Heart left ventricle (tissue), 16 donors: ENCODE measurements around the gene IRX4. TPM values are rescaled to one million over a fixed set of nuclear protein-coding genes. Genes with fewer than 3 reads are reported as not detected.

Experiments
- ATAC-seq, 4 donors: fragments of 200-7000 bp; cut with Tn5 transposase; one replicate each; pipeline ENCODE4 v1.9.1; 2020 to 2022; ENCODE audit warnings: moderate library complexity in 4 of 4, mild to moderate bottlenecking in 3 of 4, moderate number of reproducible peaks in 1 of 4
- DNase-seq, 5 donors: peaks; one replicate each; pipeline ENCODE4 v3.0.0-alpha.2; 2020
- H3K27ac ChIP-seq, 12 donors: fragments of 200-600 bp; sonication (generic) in 4 of 12; one replicate each; pipeline versions ENCODE4 v1.5.0 to v1.8.0; 2016 to 2022; ENCODE audit warnings: mild to moderate bottlenecking in 2 of 12
- H3K27me3 ChIP-seq, 9 donors: fragments of 200-600 bp; sonication (generic) in 2 of 9; one replicate each; pipeline versions ENCODE4 v1.5.1 to v1.8.0; 2016 to 2022; ENCODE audit warnings: mild to moderate bottlenecking in 3 of 9
- H3K36me3 ChIP-seq, 9 donors: fragments of 200-600 bp; sonication (generic) in 2 of 9; one replicate each; pipeline versions ENCODE4 v1.5.0 to v1.8.0; 2018 to 2022; ENCODE audit warnings: mild to moderate bottlenecking in 2 of 9
- H3K4me1 ChIP-seq, 12 donors: fragments of 200-600 bp; sonication (generic) in 4 of 12; one replicate each; pipeline versions ENCODE4 v1.5.0 to v1.8.0; 2016 to 2022; ENCODE audit warnings: mild to moderate bottlenecking in 3 of 12
- H3K4me3 ChIP-seq, 12 donors: fragments of 200-600 bp; sonication (generic) in 4 of 12; one replicate each; pipeline versions ENCODE4 v1.5.0 to v1.8.0; 2017 to 2022; ENCODE audit warnings: mild to moderate bottlenecking in 9 of 12, moderate library complexity in 4 of 12
- H3K9me3 ChIP-seq, 12 donors: fragments of 200-600 bp; sonication (generic) in 4 of 12; one replicate each; pipeline versions ENCODE4 v1.5.0 to v1.8.0; 2016 to 2022; ENCODE audit warnings: mild to moderate bottlenecking in 1 of 12
- CTCF ChIP-seq, 12 donors: fragments of 200-600 bp; sonication (generic) in 4 of 12; IDR thresholded peaks; one replicate each; pipeline versions ENCODE4 v1.5.0 to v1.8.0; 2018 to 2022; ENCODE audit warnings: antibody characterized with exemption in 12 of 12, mild to moderate bottlenecking in 5 of 12
- POLR2A ChIP-seq, 2 donors: fragments of 450-650 bp; IDR thresholded peaks; one replicate each; pipeline ENCODE4 v1.6.1; 2017; ENCODE audit warnings: antibody characterized with exemption in 2 of 2, mild to moderate bottlenecking in 2 of 2, moderate library complexity in 2 of 2
- WGBS, 4 donors: extraction: QIAGEN DNeasy Blood & Tissue Kit in 2 of 4; methylation state at CpG; one replicate each; pipeline versions ENCODE4 v1.1.5 to v1.1.7; 2013 to 2018; 5-methylcytosine and 5-hydroxymethylcytosine counted together
- intact Hi-C, 10 donors: fragments of 100-400 bp; cut with DNase I; formaldehyde crosslinking; loops; one replicate each; pipeline versions ENCODE4 v1.11.1 to v1.14.2; 2022
- polyA plus RNA-seq, 2 donors: library from polyadenylated mRNA; stranded (reverse); fragments of 200-250 nt; gene quantifications; one replicate each; pipeline ENCODE4 v1.2.3, GENCODE V29; 2013
- total RNA-seq, 9 donors: library from RNA; depleted of rRNA in 2 of 9; stranded (reverse); fragments of >200 nt in 2 of 9; fragmentation: NEBNext Ultra II Directional in 3 of 9; extraction: Animal tissue kit (Norgen Biotek cat#: 25700) in 3 of 9; gene quantifications; one replicate each; pipeline versions ENCODE4 v1.1.0 to v1.2.4, GENCODE V29; 2016 to 2023
- donor health status: ischemic (EF 13 %, LVEDD 7.1; RV severe dilation, severe dysfunction).
- donor health status: healthy with polysubstance abuse.
- donor health status: DM: no; HTN: yes; CAD: no.
- donor health status: DM: no; HTN: no; CAD: no.
- donor health status: ischemic (EF 25% LVEDD 6.9; RV normal size, moderate dysfunction).
- donor health status: ischemic (EF 25% LVEDD 5.7; RV mildly dilated, moderate dysfunction).
- donor health status: healthy.
- donor health status: DM: yes; HTN: yes; CAD: no.
- donor health status: ischemic (EF 35%, LVEDD 5.7; RV mildly dilated, moderate dysfunction).
- donor health status: nonischemic (EF 11% LVEDD 7.7; RV severe dilation, severe dysfunction).
- donor health status: DM: yes; HTN: yes; CAD: no.
- donor health status: PGD.
- donor health status: ischemic (EF 29% LVEDD 5.4; RV normal size, mild dysfunction).
- donor health status: nonischemic (EF 23%, LVEDD 6.1; RV moderate dilation, normal function).

IRX4 gene
- total and polyA plus RNA-seq, 11 donors = 8.6 to 32.3 (median 16.3) TPM

GRCh38 chr5:1892211-1892610, 9.5 kb upstream of the IRX4 start:
- H3K4me1 ChIP-seq = peaks cover 0 to 5% (median 0%) of the 10 kb centered on the region in 12 donors
- 66 to 71% (median 69%) methylated on average over 5 to 9 of the region's 9 CpGs for WGBS, 4 donors
- intact Hi-C loops = no loop called here
- no peaks in the 10 kb centered on the region for H3K36me3 ChIP-seq
- TF ChIP-seq POLR2A (IDR thresholded peaks at IDR 0.05) = no peak
- no peak for TF ChIP-seq CTCF (IDR thresholded peaks at IDR 0.05)
- no peak overlapping the region for H3K27ac ChIP-seq
- DNase-seq (peak in 2 of 5 donors; percentile 9 to 30), ATAC-seq (no peak)
- H3K27me3 ChIP-seq = peaks cover 0 to 40% (median 11%) of the 10 kb centered on the region in 9 donors
- H3K9me3 ChIP-seq = no peaks in the 10 kb centered on the region
- H3K4me3 ChIP-seq = no peak overlapping the region

- 71 to 80% (median 76%) methylated on average over 16 of the region's 16 CpGs for WGBS, 4 donors
- Histone ChIP-seq H3K4me3 (no peak overlapping the region), H3K27ac (no peak overlapping the region), H3K4me1 (peaks cover 0 to 13% (median 0%) of the 10 kb centered on the region in 12 donors), H3K27me3 (peaks cover 0 to 45% (median 13%) of the 10 kb centered on the region in 9 donors), H3K9me3 (no peaks in the 10 kb centered on the region), H3K36me3 (no peaks in the 10 kb centered on the region)
- DNase-seq (peak in 2 of 5 donors; percentile 3 to 47), ATAC-seq (no peak)
- intact Hi-C loops = no loop called here
- TF ChIP-seq POLR2A (IDR thresholded peaks at IDR 0.05) = no peak
- no peak for TF ChIP-seq CTCF (IDR thresholded peaks at IDR 0.05)
These were observed 8.7 kb upstream of the IRX4 start for GRCh38 chr5:1891391-1891790.

GRCh38 chr5:1890296-1890695, 7.6 kb upstream of the IRX4 start:
- peaks cover 0 to 53% (median 19%) of the 10 kb centered on the region in 9 donors for H3K27me3 ChIP-seq
- no peak overlapping the region for H3K4me3 ChIP-seq
- intact Hi-C loops = no loop called here
- peaks cover 0 to 24% (median 0%) of the 10 kb centered on the region in 12 donors for H3K4me1 ChIP-seq
- no peaks in the 10 kb centered on the region for H3K9me3 ChIP-seq
- WGBS, 4 donors = 84 to 90% (median 84%) methylated on average over 3 to 4 of the region's 4 CpGs
- DNase-seq = peak in 1 of 5 donors; percentile 15
- no peak overlapping the region for H3K27ac ChIP-seq
- TF ChIP-seq POLR2A (IDR thresholded peaks at IDR 0.05) (no peak), CTCF (IDR thresholded peaks at IDR 0.05) (no peak)
- H3K36me3 ChIP-seq = no peaks in the 10 kb centered on the region
- ATAC-seq = no peak

- H3K9me3 ChIP-seq = no peaks in the 10 kb centered on the region
- no peak overlapping the region for H3K27ac ChIP-seq
- intact Hi-C loops = loop anchor here in 7 of 10 donors (5.0 to 10.0 kb wide), 7 partner anchors 43 to 125 kb away; partner anchors contain the start of gene NDUFS6 (in 4 of the 7)
- WGBS, 4 donors = 60 to 73% (median 67%) methylated on average over 13 of the region's 13 CpGs
- peaks cover 5 to 61% (median 23%) of the 10 kb centered on the region in 9 donors for H3K27me3 ChIP-seq
- H3K36me3 ChIP-seq = no peaks in the 10 kb centered on the region
- ATAC-seq (no peak), DNase-seq (peak in 2 of 5 donors; percentile 16 to 40)
- no peak overlapping the region for H3K4me3 ChIP-seq
- peaks cover 0 to 32% (median 0%) of the 10 kb centered on the region in 12 donors for H3K4me1 ChIP-seq
- TF ChIP-seq POLR2A (IDR thresholded peaks at IDR 0.05) (no peak), CTCF (IDR thresholded peaks at IDR 0.05) (no peak)
These were observed 6.8 kb upstream of the IRX4 start for GRCh38 chr5:1889321-1890065.
